ENCODE data around the gene GPR183. TPM values are rescaled to one million over a fixed set of nuclear protein-coding genes. Genes with fewer than 3 reads are reported as not detected.

GPR183 gene
- total RNA-seq, 1 donor from 2014 or later, result 12.0 TPM

DNA sequence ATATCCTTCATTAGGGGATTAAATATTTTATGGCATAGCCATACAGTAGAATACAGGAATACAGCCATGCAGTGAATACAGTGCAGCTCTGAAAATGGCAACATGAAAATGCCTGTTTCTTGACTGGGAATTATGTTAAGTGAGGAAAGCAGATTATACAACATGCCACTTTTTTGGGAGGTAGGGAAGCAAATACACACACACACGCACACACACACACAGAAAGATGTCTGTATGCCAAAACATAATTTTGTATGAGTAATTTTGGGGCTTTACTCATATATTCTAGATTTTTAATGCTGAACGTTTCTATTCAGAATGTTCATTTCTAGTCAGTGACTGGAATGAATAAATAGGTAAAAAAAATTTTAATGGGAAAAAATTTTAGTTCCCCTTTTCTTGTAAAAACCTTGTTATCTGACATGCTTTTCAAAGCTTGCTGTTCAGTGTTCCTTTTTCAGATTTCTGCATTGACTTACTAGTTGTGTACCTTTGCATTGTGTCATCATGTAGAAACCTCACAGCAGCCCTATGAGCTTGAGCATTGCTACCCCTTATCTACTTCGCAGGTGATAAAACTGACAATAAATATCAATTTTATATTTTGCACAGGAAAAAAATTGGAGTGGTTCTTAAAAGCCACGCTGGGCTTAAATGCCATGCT, 7.8 kb downstream of the GPR183 start:
- no peaks in the 10 kb centered on the region for H3K4me1 ChIP-seq
- no peak for TF ChIP-seq POLR2A (IDR thresholded peaks at IDR 0.05)
- no peak for TF ChIP-seq POLR2AphosphoS5 (IDR thresholded peaks at IDR 0.05; ENCODE audit: insufficient read depth in 1 of 2, low read depth in 1 of 2)
- TF ChIP-seq, protein P1, sequence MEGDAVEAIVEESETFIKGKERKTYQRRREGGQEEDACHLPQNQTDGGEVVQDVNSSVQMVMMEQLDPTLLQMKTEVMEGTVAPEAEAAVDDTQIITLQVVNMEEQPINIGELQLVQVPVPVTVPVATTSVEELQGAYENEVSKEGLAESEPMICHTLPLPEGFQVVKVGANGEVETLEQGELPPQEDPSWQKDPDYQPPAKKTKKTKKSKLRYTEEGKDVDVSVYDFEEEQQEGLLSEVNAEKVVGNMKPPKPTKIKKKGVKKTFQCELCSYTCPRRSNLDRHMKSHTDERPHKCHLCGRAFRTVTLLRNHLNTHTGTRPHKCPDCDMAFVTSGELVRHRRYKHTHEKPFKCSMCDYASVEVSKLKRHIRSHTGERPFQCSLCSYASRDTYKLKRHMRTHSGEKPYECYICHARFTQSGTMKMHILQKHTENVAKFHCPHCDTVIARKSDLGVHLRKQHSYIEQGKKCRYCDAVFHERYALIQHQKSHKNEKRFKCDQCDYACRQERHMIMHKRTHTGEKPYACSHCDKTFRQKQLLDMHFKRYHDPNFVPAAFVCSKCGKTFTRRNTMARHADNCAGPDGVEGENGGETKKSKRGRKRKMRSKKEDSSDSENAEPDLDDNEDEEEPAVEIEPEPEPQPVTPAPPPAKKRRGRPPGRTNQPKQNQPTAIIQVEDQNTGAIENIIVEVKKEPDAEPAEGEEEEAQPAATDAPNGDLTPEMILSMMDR (IDR thresholded peaks at IDR 0.05), result no peak
- no peaks in the 10 kb centered on the region for H3K36me3 ChIP-seq
- no peaks in the 10 kb centered on the region for H3K9me3 ChIP-seq
- no peak for DNase-seq (ENCODE audit: extremely low spot score in 2 of 2)
- H3K27me3 ChIP-seq, result no peaks in the 10 kb centered on the region
- H3K4me3 ChIP-seq, result no peak overlapping the region
- intact Hi-C loops (cut with DNase I), result no loop called here
- no peak overlapping the region for H3K27ac ChIP-seq

DNA sequence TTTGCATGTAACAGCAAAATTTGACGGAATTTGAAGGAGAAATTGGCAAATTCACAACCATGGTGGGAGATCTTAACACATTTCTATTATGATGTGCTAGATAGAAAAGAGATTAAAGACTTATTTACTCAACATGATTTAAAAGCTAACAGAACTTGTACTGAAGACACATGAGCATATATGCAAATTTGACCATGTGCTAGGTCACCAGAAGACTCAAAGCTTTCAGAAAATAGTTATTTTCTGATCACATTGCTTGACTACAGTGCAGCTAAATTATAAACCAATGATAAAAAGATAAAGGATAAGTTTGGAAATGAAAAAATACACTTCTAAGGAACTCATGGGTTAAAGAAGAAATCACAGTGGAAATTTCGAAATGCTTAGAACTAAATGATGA, 9.1 kb downstream of the GPR183 start:
- Histone ChIP-seq H3K4me3 (no peak overlapping the region), H3K9me3 (no peaks in the 10 kb centered on the region), H3K36me3 (peaks cover 0 to 2% of the 10 kb centered on the region in 2 donors), H3K27ac (no peak overlapping the region), H3K4me1 (no peaks in the 10 kb centered on the region), H3K27me3 (no peaks in the 10 kb centered on the region)
- TF ChIP-seq POLR2A (IDR thresholded peaks at IDR 0.05), result no peak
- TF ChIP-seq POLR2AphosphoS5 (IDR thresholded peaks at IDR 0.05; ENCODE audit: insufficient read depth in 1 of 2, low read depth in 1 of 2), result no peak
- TF ChIP-seq, protein P1 (IDR thresholded peaks at IDR 0.05), result no peak
- DNase-seq (ENCODE audit: extremely low spot score in 2 of 2), result no peak
- intact Hi-C loops (cut with DNase I), result no loop called here

- Histone ChIP-seq H3K9me3 (no peaks in the 10 kb centered on the region), H3K4me3 (no peak overlapping the region), H3K27ac (no peak overlapping the region), H3K27me3 (no peaks in the 10 kb centered on the region), H3K36me3 (peaks cover 0 to 6% of the 10 kb centered on the region in 2 donors), H3K4me1 (no peaks in the 10 kb centered on the region)
- no peak for TF ChIP-seq POLR2A (IDR thresholded peaks at IDR 0.05)
- TF ChIP-seq, protein P1 (IDR thresholded peaks at IDR 0.05), result no peak
- no peak for TF ChIP-seq POLR2AphosphoS5 (IDR thresholded peaks at IDR 0.05; ENCODE audit: insufficient read depth in 1 of 2, low read depth in 1 of 2)
- intact Hi-C loops (cut with DNase I), result no loop called here
- DNase-seq (ENCODE audit: extremely low spot score in 2 of 2), result no peak
Observed at GRCh38 chr13:99297331-99297730, 9.9 kb downstream of the GPR183 start.

- H3K4me3 ChIP-seq, result no peak overlapping the region
- H3K36me3 ChIP-seq, result peaks cover 0 to 6% of the 10 kb centered on the region in 2 donors
- H3K27me3 ChIP-seq, result no peaks in the 10 kb centered on the region
- no peaks in the 10 kb centered on the region for H3K9me3 ChIP-seq
- no peak for DNase-seq (ENCODE audit: extremely low spot score in 2 of 2)
- H3K4me1 ChIP-seq, result no peaks in the 10 kb centered on the region
- TF ChIP-seq POLR2A (IDR thresholded peaks at IDR 0.05) (no peak), POLR2AphosphoS5 (IDR thresholded peaks at IDR 0.05; ENCODE audit: insufficient read depth in 1 of 2, low read depth in 1 of 2) (no peak)
- TF ChIP-seq, protein P1 (IDR thresholded peaks at IDR 0.05), result no peak
- intact Hi-C loops (cut with DNase I), result no loop called here
- H3K27ac ChIP-seq, result no peak overlapping the region
Observed at GRCh38 chr13:99296398-99296797, 10.8 kb downstream of the GPR183 start.

GRCh38 chr13:99295488-99296252, 11.5 kb downstream of the GPR183 start:
- DNase-seq (ENCODE audit: extremely low spot score in 2 of 2), result no peak
- no peaks in the 10 kb centered on the region for H3K4me1 ChIP-seq
- intact Hi-C loops (cut with DNase I), result no loop called here
- H3K9me3 ChIP-seq, result no peaks in the 10 kb centered on the region
- H3K27ac ChIP-seq, result no peak overlapping the region
- peaks cover 0 to 6% of the 10 kb centered on the region in 2 donors for H3K36me3 ChIP-seq
- no peaks in the 10 kb centered on the region for H3K27me3 ChIP-seq
- no peak overlapping the region for H3K4me3 ChIP-seq
- no peak for TF ChIP-seq POLR2AphosphoS5 (IDR thresholded peaks at IDR 0.05; ENCODE audit: insufficient read depth in 1 of 2, low read depth in 1 of 2)
- TF ChIP-seq POLR2A (IDR thresholded peaks at IDR 0.05), result no peak
- TF ChIP-seq, protein P1 (IDR thresholded peaks at IDR 0.05), result no peak

Measured in vagina (tissue), 2 donors.